Measurements from ENCODE around the gene ALPG.
A peak's percentile ranks its signal among the peaks of the same experiment; 100 is the strongest.
"Not testable (repeated sequence)": the region's sequence is repeated elsewhere in the genome, so short reads cannot be mapped to it uniquely, and the experiment has no call there.

The ALPG gene

DNA sequence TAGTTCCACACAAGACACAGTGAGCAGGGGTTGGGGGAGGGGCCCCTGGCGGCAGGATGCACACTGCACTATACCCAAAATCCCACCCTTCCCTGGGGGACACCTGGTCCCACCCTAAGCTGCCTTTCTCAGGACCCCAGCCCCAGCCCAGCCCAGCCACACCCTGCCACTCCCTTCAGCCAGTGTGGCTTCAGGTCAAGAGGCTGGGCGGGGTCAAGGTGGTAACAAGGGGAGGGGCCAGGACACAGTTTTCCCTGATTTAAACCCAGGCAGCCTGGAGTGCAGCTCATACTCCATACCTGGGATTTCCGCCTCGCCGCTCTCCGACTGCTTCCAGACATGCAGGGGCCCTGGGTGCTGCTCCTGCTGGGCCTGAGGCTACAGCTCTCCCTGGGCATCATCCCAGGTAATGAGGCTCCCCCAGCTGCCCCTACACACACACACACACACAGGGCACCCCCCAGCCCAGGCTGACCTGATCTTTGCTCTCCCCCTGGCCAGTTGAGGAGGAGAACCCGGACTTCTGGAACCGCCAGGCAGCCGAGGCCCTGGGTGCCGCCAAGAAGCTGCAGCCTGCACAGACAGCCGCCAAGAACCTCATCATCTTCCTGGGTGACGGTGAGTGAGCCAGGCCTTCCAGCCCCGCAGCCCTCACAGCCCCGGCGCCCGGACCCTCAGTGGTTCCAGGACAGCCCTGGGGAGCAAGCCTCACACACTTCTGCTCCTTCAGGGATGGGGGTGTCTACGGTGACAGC, at the start of gene ALPG:
Gene ALPG, plus strand, starts transcription at position 289 of the 755 bp plus-strand sequence. Its CDS starts 51 bp downstream, at position 340.
- Histone ChIP-seq H3K27ac (no peak within 1 kb of the TSS), H3K9me3 (ENCODE audit: severe bottlenecking) (no peaks in the 10 kb centered on the region), H3K36me3 (no peaks in the 10 kb centered on the region), H3K27me3 (ENCODE audit: insufficient read depth, low read depth, severe bottlenecking) (no peaks in the 10 kb centered on the region), H3K4me3 (ENCODE audit: low read depth, low read length) (no peak within 1 kb of the TSS)
- DNase-seq: no peak
- TF ChIP-seq, protein P1, sequence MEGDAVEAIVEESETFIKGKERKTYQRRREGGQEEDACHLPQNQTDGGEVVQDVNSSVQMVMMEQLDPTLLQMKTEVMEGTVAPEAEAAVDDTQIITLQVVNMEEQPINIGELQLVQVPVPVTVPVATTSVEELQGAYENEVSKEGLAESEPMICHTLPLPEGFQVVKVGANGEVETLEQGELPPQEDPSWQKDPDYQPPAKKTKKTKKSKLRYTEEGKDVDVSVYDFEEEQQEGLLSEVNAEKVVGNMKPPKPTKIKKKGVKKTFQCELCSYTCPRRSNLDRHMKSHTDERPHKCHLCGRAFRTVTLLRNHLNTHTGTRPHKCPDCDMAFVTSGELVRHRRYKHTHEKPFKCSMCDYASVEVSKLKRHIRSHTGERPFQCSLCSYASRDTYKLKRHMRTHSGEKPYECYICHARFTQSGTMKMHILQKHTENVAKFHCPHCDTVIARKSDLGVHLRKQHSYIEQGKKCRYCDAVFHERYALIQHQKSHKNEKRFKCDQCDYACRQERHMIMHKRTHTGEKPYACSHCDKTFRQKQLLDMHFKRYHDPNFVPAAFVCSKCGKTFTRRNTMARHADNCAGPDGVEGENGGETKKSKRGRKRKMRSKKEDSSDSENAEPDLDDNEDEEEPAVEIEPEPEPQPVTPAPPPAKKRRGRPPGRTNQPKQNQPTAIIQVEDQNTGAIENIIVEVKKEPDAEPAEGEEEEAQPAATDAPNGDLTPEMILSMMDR (IDR thresholded peaks at IDR 0.05; ENCODE audit: low read depth, low read length): no peak

DNA sequence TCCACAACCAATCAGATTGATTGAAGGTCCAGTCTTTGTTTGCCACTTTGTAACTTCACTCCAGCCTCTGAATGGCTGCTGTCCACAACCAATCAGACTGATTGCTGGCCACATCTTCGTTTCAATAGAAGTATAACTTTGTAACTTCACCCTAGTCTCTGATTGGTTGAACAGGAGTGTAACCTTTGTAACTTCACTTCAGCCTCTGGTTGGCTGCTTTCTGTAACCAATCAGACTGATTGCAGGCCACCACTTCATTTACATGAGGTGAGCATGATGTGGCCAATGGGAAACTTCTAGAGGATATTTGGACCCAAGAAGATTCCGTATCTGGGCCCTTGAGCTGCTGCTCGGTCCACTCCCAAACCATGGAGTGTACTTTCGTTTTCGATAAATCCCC, 45.0 kb upstream of the ALPG start:
- no peaks in the 10 kb centered on the region for H3K36me3 ChIP-seq
- DNase-seq: no peak
- H3K9me3 ChIP-seq (ENCODE audit: severe bottlenecking): no peaks in the 10 kb centered on the region
- no peak overlapping the region for H3K27ac ChIP-seq
- H3K27me3 ChIP-seq (ENCODE audit: insufficient read depth, low read depth, severe bottlenecking): no peaks in the 10 kb centered on the region
- no peak overlapping the region for H3K4me3 ChIP-seq (ENCODE audit: low read depth, low read length)
- TF ChIP-seq, protein P1 (IDR thresholded peaks at IDR 0.05; ENCODE audit: low read depth, low read length): no peak

GRCh38 chr2:232362174-232362900, 44.3 kb upstream of the ALPG start:
- no peaks in the 10 kb centered on the region for H3K9me3 ChIP-seq (ENCODE audit: severe bottlenecking)
- no peaks in the 10 kb centered on the region for H3K36me3 ChIP-seq
- H3K27me3 ChIP-seq (ENCODE audit: insufficient read depth, low read depth, severe bottlenecking): no peaks in the 10 kb centered on the region
- no peak overlapping the region for H3K4me3 ChIP-seq (ENCODE audit: low read depth, low read length)
- DNase-seq: no peak
- no peak overlapping the region for H3K27ac ChIP-seq
- TF ChIP-seq, protein P1 (IDR thresholded peaks at IDR 0.05; ENCODE audit: low read depth, low read length): no peak

DNA sequence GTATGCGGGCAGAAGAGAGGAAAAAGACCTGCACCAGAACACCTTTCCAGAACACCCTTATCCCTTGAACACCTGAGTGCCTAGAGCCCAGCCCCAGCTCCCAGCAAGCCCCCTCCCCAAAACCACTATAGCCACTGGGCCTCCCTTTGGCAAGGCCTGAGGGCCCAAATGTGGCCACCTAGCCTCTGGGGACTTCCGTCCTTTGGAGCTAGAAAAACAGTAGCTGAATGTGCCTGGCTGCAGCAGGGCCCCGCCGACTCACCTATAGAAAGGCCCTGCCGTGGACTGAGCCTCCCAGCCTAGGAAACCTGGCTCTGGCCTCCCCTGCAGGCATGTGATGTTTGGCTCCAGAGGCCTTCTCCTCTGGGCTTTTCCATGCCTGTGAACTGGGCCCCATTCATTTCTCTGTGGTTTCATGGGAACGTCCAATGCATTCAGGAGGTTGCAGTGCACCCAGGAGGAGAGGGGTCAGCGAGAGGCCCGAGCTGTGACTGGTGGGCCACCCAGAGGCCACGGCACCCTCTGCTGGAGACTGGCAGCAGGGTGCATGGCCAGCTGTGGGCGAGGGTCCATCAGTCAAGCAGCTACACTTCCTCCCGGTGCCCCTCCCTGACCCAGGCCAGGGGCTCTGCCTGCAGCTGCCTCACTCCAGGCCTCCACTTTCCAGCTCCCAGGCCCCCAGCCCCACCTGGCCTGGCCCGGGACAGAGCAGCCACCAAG, 43.4 kb upstream of the ALPG start:
- H3K27ac ChIP-seq; DNase-seq; H3K27me3 ChIP-seq (ENCODE audit: insufficient read depth, low read depth, severe bottlenecking); H3K36me3 ChIP-seq; H3K4me3 ChIP-seq (ENCODE audit: low read depth, low read length); H3K9me3 ChIP-seq (ENCODE audit: severe bottlenecking): not testable (repeated sequence)
- TF ChIP-seq, protein P1 (IDR thresholded peaks at IDR 0.05; ENCODE audit: low read depth, low read length): peak; percentile 28

DNA sequence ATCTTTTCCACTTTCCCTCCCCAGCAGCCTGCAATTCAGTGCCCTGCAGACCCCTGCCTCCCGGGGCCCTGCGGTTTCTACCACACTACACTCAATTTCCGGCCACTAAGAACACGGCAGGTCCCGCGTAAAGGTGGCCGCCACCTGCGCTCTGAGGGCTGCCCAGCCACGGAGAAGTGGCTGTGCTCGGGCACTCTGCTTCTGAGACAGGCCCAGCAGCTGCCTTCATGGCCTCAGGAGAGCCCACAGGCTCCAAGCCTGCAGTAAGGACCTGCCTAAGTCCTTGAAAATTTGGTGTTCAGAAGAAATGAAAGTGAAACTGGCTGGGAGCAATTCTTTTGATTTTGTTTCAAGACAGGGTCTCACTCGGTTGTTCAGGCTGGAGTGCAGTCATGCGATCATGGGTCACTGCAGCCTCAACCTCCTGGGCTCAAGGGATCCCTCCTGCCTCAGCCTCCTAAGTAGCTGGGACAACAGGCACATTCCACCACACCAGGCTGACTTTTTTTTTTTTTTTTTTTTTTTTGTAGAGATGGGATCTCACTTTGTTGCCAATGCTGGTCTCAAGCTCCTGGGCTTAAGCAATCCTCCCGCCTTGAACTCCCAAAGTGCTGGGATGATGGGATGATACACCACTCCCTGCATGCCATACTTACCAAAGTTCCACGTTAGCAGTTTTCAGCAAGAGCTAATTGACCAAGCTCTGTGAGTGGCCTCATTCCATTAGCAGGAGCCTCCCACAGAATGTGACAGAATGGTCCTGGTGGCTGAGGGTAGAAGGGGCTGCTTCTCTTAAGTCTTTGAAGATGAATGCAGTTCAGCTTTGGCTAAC, 42.6 kb upstream of the ALPG start:
- Histone ChIP-seq H3K36me3 (no peaks in the 10 kb centered on the region), H3K27ac (no peak overlapping the region), H3K27me3 (ENCODE audit: insufficient read depth, low read depth, severe bottlenecking) (no peaks in the 10 kb centered on the region), H3K4me3 (ENCODE audit: low read depth, low read length) (no peak overlapping the region), H3K9me3 (ENCODE audit: severe bottlenecking) (no peaks in the 10 kb centered on the region)
- TF ChIP-seq, protein P1 (IDR thresholded peaks at IDR 0.05; ENCODE audit: low read depth, low read length): no peak
- DNase-seq: no peak

- DNase-seq; H3K36me3 ChIP-seq; H3K4me3 ChIP-seq (ENCODE audit: low read depth, low read length); H3K27me3 ChIP-seq (ENCODE audit: insufficient read depth, low read depth, severe bottlenecking); H3K27ac ChIP-seq; H3K9me3 ChIP-seq (ENCODE audit: severe bottlenecking): not testable (repeated sequence)
These were observed 41.6 kb upstream of the ALPG start for GRCh38 chr2:232364806-232365594.
